ENCODE data around the gene IL31RA. TPM values are rescaled to one million over a fixed set of nuclear protein-coding genes. Genes with fewer than 3 reads are reported as not detected.

Gene IL31RA
- polyA plus RNA-seq, 1 experiment = 1.9 TPM

GRCh38 chr5:55897905-55898304, 46.7 kb downstream of the IL31RA start:
- TF ChIP-seq, protein P1, sequence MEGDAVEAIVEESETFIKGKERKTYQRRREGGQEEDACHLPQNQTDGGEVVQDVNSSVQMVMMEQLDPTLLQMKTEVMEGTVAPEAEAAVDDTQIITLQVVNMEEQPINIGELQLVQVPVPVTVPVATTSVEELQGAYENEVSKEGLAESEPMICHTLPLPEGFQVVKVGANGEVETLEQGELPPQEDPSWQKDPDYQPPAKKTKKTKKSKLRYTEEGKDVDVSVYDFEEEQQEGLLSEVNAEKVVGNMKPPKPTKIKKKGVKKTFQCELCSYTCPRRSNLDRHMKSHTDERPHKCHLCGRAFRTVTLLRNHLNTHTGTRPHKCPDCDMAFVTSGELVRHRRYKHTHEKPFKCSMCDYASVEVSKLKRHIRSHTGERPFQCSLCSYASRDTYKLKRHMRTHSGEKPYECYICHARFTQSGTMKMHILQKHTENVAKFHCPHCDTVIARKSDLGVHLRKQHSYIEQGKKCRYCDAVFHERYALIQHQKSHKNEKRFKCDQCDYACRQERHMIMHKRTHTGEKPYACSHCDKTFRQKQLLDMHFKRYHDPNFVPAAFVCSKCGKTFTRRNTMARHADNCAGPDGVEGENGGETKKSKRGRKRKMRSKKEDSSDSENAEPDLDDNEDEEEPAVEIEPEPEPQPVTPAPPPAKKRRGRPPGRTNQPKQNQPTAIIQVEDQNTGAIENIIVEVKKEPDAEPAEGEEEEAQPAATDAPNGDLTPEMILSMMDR (IDR thresholded peaks at IDR 0.05; ENCODE audit: low read depth, low read length) = no peak
- Histone ChIP-seq H3K4me3 (ENCODE audit: low read depth, low read length) (no peak overlapping the region), H3K27ac (ENCODE audit: low read depth, low read length) (no peak overlapping the region), H3K9me3 (ENCODE audit: control insufficient read depth, insufficient read depth, low read length) (no peaks in the 10 kb centered on the region), H3K27me3 (ENCODE audit: control insufficient read depth, insufficient read depth, low read length) (no peaks in the 10 kb centered on the region)
- no peak for DNase-seq (ENCODE audit: low read depth, low spot score)
- POLR2A ChIA-PET = interaction anchor here (0.6 kb wide), 1 partner anchor 137 kb away, joined by 3 read pairs; no protein-coding TSS in a partner anchor
- CTCF ChIA-PET = interaction anchor here (0.7 kb wide), 1 partner anchor 714 kb away, joined by 4 read pairs; no protein-coding TSS in a partner anchor

DNA sequence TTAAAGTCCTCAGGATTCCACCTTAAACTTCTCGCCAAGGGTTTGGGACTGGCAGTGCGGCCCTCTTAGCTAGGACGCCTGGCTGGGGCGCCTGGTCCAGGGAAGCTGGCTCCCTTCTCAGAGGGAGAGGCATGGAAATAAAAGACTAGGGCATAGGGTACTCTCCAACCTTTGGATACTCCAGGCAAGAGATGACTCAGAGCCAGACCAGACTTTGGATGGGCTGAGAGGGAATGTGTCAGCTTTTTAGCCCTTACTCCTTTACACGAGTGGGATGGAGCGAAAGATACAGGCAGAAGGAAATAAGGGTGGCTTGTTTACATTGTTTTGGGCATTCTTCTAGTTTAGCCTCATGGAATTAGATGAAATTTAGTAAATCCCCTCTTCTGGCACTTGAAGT, 48.2 kb downstream of the IL31RA start:
- Histone ChIP-seq H3K4me3 (ENCODE audit: low read depth, low read length) (no peak overlapping the region), H3K9me3 (ENCODE audit: control insufficient read depth, insufficient read depth, low read length) (peaks cover 2% of the 10 kb centered on the region; the same call in 1 of the 2 replicates), H3K27me3 (ENCODE audit: control insufficient read depth, insufficient read depth, low read length) (no peaks in the 10 kb centered on the region), H3K27ac (ENCODE audit: low read depth, low read length) (no peak overlapping the region)
- ChIA-PET POLR2A (no interaction called here), CTCF (no interaction called here)
- no peak for DNase-seq (ENCODE audit: low read depth, low spot score)
- TF ChIP-seq, protein P1 (IDR thresholded peaks at IDR 0.05; ENCODE audit: low read depth, low read length) = no peak

DNA sequence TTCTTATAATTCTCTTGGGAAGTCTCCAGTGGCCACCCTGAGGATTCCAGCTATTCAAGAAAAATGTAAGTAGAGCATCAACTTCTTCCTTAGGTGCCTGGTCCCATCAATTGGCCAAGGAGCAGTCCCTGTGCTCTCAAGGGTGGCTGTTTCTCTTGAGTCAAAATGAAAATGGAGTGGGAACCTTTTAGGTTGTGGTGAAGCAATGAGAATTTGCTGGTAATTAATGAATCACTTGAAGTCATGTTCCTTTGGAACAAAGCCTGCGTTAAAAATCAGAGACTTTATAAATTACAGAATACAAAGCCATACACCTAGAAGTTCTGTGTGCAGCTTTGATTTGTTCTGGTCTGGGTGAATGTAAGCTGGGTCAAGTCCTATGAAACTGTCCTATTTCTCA, 48.9 kb downstream of the IL31RA start:
- DNase-seq (ENCODE audit: low read depth, low spot score) = no peak
- POLR2A ChIA-PET = no interaction called here
- CTCF ChIA-PET = no interaction called here

GRCh38 chr5:55900776-55901175, 49.6 kb downstream of the IL31RA start:
- H3K9me3 ChIP-seq (ENCODE audit: control insufficient read depth, insufficient read depth, low read length) = peaks cover 2% of the 10 kb centered on the region; the same call in 1 of the 2 replicates
- no peak overlapping the region for H3K27ac ChIP-seq (ENCODE audit: low read depth, low read length)
- POLR2A ChIA-PET = no interaction called here
- DNase-seq (ENCODE audit: low read depth, low spot score) = no peak
- no peak overlapping the region for H3K4me3 ChIP-seq (ENCODE audit: low read depth, low read length)
- TF ChIP-seq, protein P1 (IDR thresholded peaks at IDR 0.05; ENCODE audit: low read depth, low read length) = no peak
- CTCF ChIA-PET = no interaction called here
- no peaks in the 10 kb centered on the region for H3K27me3 ChIP-seq (ENCODE audit: control insufficient read depth, insufficient read depth, low read length)

More for the DNA sequence above, 48.9 kb downstream of the IL31RA start:
- Histone ChIP-seq H3K27me3 (ENCODE audit: control insufficient read depth, insufficient read depth, low read length) (no peaks in the 10 kb centered on the region), H3K4me3 (ENCODE audit: low read depth, low read length) (no peak overlapping the region), H3K27ac (ENCODE audit: low read depth, low read length) (no peak overlapping the region), H3K9me3 (ENCODE audit: control insufficient read depth, insufficient read depth, low read length) (peaks cover 2% of the 10 kb centered on the region; the same call in 1 of the 2 replicates)
- TF ChIP-seq, protein P1 (IDR thresholded peaks at IDR 0.05; ENCODE audit: low read depth, low read length) = no peak

- DNase-seq (ENCODE audit: low read depth, low spot score) = no peak
- TF ChIP-seq, protein P1 (IDR thresholded peaks at IDR 0.05; ENCODE audit: low read depth, low read length) = no peak
- Histone ChIP-seq H3K4me3 (ENCODE audit: low read depth, low read length) (no peak overlapping the region), H3K9me3 (ENCODE audit: control insufficient read depth, insufficient read depth, low read length) (peaks cover 2% of the 10 kb centered on the region; the same call in 1 of the 2 replicates), H3K27me3 (ENCODE audit: control insufficient read depth, insufficient read depth, low read length) (no peaks in the 10 kb centered on the region), H3K27ac (ENCODE audit: low read depth, low read length) (no peak overlapping the region)
- ChIA-PET CTCF (no interaction called here), POLR2A (no interaction called here)
These were observed 51.5 kb downstream of the IL31RA start for GRCh38 chr5:55902696-55903095.

All from AG04450 (cell line).